Caco-2 (cell line): ENCODE results near the gene GPC1. TPM values are rescaled to one million over a fixed set of nuclear protein-coding genes. Genes with fewer than 3 reads are reported as not detected.

ENCODE experiments used
- BruUV-seq: library from RNA; stranded (reverse); fragments of 400-500 nt; replicated peaks from 2 replicates; lab custom pipeline; 2021; lab: Mats Ljungman, UMichigan
- CTCF ChIA-PET: fragments of 300-600 bp; sonication (Branson Sonifier 250); formaldehyde crosslinking; loops from one replicate; lab custom pipeline; 2022; ENCODE audit warnings: antibody characterized with exemption; lab: Charles Lee
- POLR2A ChIA-PET: fragments of 300-600 bp; sonication (Branson Sonifier 250); formaldehyde crosslinking; loops from one replicate; lab custom pipeline; 2022; ENCODE audit warnings: antibody characterized with exemption; lab: Charles Lee
- DNase-seq, 2 experiments: peaks; one replicate each; pipeline versions ENCODE4 v3.0.0 to v3.0.0-alpha.2; 2020 to 2022
- H3K27me3 ChIP-seq: replicated peaks from 2 replicates; pipeline ENCODE4 v1.6.0; 2011; ENCODE audit warnings: low read length; ENCODE audit not compliant: control insufficient read depth, insufficient read depth
- H3K36me3 ChIP-seq: 2 replicates; pipeline ENCODE4 v1.5.1; 2011; ENCODE audit warnings: low read length; ENCODE audit not compliant: control insufficient read depth, insufficient read depth
- H3K4me1 ChIP-seq: fragments of 250-450 bp; sonication (Bioruptor Pico); 2 replicates; pipeline ENCODE4 v1.5.1; 2020; ENCODE audit warnings: mild to moderate bottlenecking
- H3K4me3 ChIP-seq: 2 replicates; pipeline ENCODE4 v1.5.1; 2011; ENCODE audit warnings: low read depth, mild to moderate bottlenecking, control low read depth, low read length
- H3K9me3 ChIP-seq: fragments of 250-450 bp; sonication (Bioruptor Pico); 2 replicates; pipeline ENCODE4 v1.5.1; 2020; ENCODE audit warnings: mild to moderate bottlenecking, moderate library complexity
- H3K27ac Mint-ChIP-seq: one replicate; pipeline ENCODE4 v1.8.0; 2022; ENCODE audit warnings: mixed read lengths; ENCODE audit not compliant: unreplicated experiment
- H3K27me3 Mint-ChIP-seq: one replicate; pipeline ENCODE4 v1.8.0; 2022; ENCODE audit warnings: mixed read lengths; ENCODE audit not compliant: insufficient read depth, unreplicated experiment
- H3K36me3 Mint-ChIP-seq: one replicate; pipeline ENCODE4 v1.8.0; 2022; ENCODE audit warnings: mild to moderate bottlenecking, mixed read lengths; ENCODE audit not compliant: insufficient read depth, unreplicated experiment
- H3K4me1 Mint-ChIP-seq: one replicate; pipeline ENCODE4 v1.8.0; 2022; ENCODE audit warnings: low read depth, mixed read lengths; ENCODE audit not compliant: unreplicated experiment
- H3K4me3 Mint-ChIP-seq: one replicate; pipeline ENCODE4 v1.8.0; 2022; ENCODE audit warnings: mild to moderate bottlenecking, moderate library complexity, mixed read lengths; ENCODE audit not compliant: unreplicated experiment
- H3K9me3 Mint-ChIP-seq: one replicate; pipeline ENCODE4 v1.8.0; 2022; ENCODE audit warnings: mixed read lengths; ENCODE audit not compliant: unreplicated experiment
- CTCF ChIP-seq, 2 experiments: fragments of 200-600 bp in 1 of 2; IDR thresholded peaks; 1 replicate in 1 of 2; 2 replicates in 1 of 2; pipeline versions ENCODE4 v1.5.1 to v1.8.0; 2011 to 2022; ENCODE audit warnings: antibody characterized with exemption in 1 of 2, control low read depth in 1 of 2, inconsistent platforms in 1 of 2, low read depth in 1 of 2, low read length in 1 of 2, mild to moderate bottlenecking in 1 of 2, moderate library complexity in 1 of 2; ENCODE audit not compliant: insufficient read depth in 1 of 2, severe bottlenecking in 1 of 2, unreplicated experiment in 1 of 2
- intact Hi-C: fragments of 100-400 bp; cut with micrococcal nuclease; formaldehyde crosslinking; loops from one replicate; pipeline ENCODE4 v1.10.0; 2022; ENCODE audit not compliant: unreplicated experiment
- total RNA-seq: library from RNA; stranded (reverse); gene quantifications from 2 replicates; pipeline ENCODE4 v1.2.3, GENCODE V29; 2022

GPC1 gene
- total RNA-seq, 1 experiment from 2014 or later: 45.2 TPM

- Histone ChIP-seq H3K9me3 (no peaks in the 10 kb centered on the region), H3K27me3 (no peaks in the 10 kb centered on the region), H3K4me1 (no peaks in the 10 kb centered on the region; the same call in 1 of the 2 replicates), H3K36me3 (no peaks in the 10 kb centered on the region; the same call in none of the 2 replicates), H3K4me3 (no peak overlapping the region)
- intact Hi-C loops: no loop called here
- Mint-ChIP-seq H3K4me3 (no peak overlapping the region), H3K9me3 (no peaks in the 10 kb centered on the region), H3K27me3 (no peaks in the 10 kb centered on the region), H3K27ac (no peak overlapping the region), H3K36me3 (peaks cover 13% of the 10 kb centered on the region), H3K4me1 (no peaks in the 10 kb centered on the region)
- peak in 1 of 2 experiments; percentile 19 for DNase-seq
- TF ChIP-seq CTCF (IDR thresholded peaks at IDR 0.05; ENCODE audit: insufficient read depth in 1 of 2, low read depth in 1 of 2, low read length in 1 of 2, severe bottlenecking in 1 of 2, unreplicated experiment in 1 of 2): no peak
- BruUV-seq: no TSS peak
- ChIA-PET CTCF (no interaction called here), POLR2A (no interaction called here)
Observed at GRCh38 chr2:240464514-240465241, 29.2 kb downstream of the GPC1 start.

GRCh38 chr2:240465268-240465764 is 29.9 kb downstream of the GPC1 start:
- POLR2A ChIA-PET: no interaction called here
- DNase-seq: peak in 1 of 2 experiments; percentile 21
- no peaks in the 10 kb centered on the region for H3K27me3 ChIP-seq
- Mint-ChIP-seq H3K27ac (no peak overlapping the region), H3K4me1 (no peaks in the 10 kb centered on the region), H3K27me3 (no peaks in the 10 kb centered on the region), H3K4me3 (no peak overlapping the region), H3K36me3 (peaks cover 11% of the 10 kb centered on the region), H3K9me3 (no peaks in the 10 kb centered on the region)
- no peak for TF ChIP-seq CTCF (IDR thresholded peaks at IDR 0.05; ENCODE audit: insufficient read depth in 1 of 2, low read depth in 1 of 2, low read length in 1 of 2, severe bottlenecking in 1 of 2, unreplicated experiment in 1 of 2)
- no peak overlapping the region for H3K4me3 ChIP-seq
- H3K4me1 ChIP-seq: no peaks in the 10 kb centered on the region
- intact Hi-C loops: no loop called here
- H3K9me3 ChIP-seq: no peaks in the 10 kb centered on the region
- no TSS peak for BruUV-seq
- H3K36me3 ChIP-seq: no peaks in the 10 kb centered on the region; the same call in none of the 2 replicates
- CTCF ChIA-PET: no interaction called here

GRCh38 chr2:240465765-240466578 is 30.5 kb downstream of the GPC1 start:
- H3K36me3 Mint-ChIP-seq: peaks cover 7% of the 10 kb centered on the region
- intact Hi-C loops: no loop called here
- CTCF ChIA-PET: no interaction called here
- H3K4me1 Mint-ChIP-seq: no peaks in the 10 kb centered on the region
- TF ChIP-seq CTCF (IDR thresholded peaks at IDR 0.05; ENCODE audit: insufficient read depth in 1 of 2, low read depth in 1 of 2, low read length in 1 of 2, severe bottlenecking in 1 of 2, unreplicated experiment in 1 of 2): no peak
- BruUV-seq: no TSS peak
- H3K27me3 Mint-ChIP-seq: no peaks in the 10 kb centered on the region
- no peak for DNase-seq
- no peak overlapping the region for H3K27ac Mint-ChIP-seq
- POLR2A ChIA-PET: no interaction called here
- Histone ChIP-seq H3K9me3 (no peaks in the 10 kb centered on the region), H3K27me3 (no peaks in the 10 kb centered on the region), H3K4me1 (no peaks in the 10 kb centered on the region), H3K36me3 (no peaks in the 10 kb centered on the region; the same call in none of the 2 replicates), H3K4me3 (no peak overlapping the region)
- no peaks in the 10 kb centered on the region for H3K9me3 Mint-ChIP-seq
- H3K4me3 Mint-ChIP-seq: no peak overlapping the region
